ENCODE data around the gene ZFC3H1. TPM values are rescaled to one million over a fixed set of nuclear protein-coding genes. Genes with fewer than 3 reads are reported as not detected.

ZFC3H1 gene
- total and polyA plus RNA-seq, 2 of the 13 experiments (the other 11 are each of a cell fraction or from before 2014, with no cell fraction given) = 17.1 to 38.3 TPM

GRCh38 chr12:71656740-71657139 is 6.9 kb downstream of the ZFC3H1 start:
- FAIRE-seq (no peak), DNase-seq (ENCODE audit: low spot score) (no peak), ATAC-seq (no peak)
- ChIA-PET POLR2A (no interaction called here), CTCF (ENCODE audit: low intra/inter-chr PET ratio, low total read pairs) (no interaction called here)
- 0 out of 2 replicates have a peak overlapping the region, but pooled peaks have one; percentile 6 for H3K4me2 ChIP-seq (ENCODE audit: low read depth, low read length)
- in situ Hi-C loops (cut with HindIII; ENCODE audit: extremely low pct_ligation_motif_present, low pct_unique_long_range_greater_than_20kb) = no loop called here
- peaks cover 37% of the 10 kb centered on the region for H3K4me1 ChIP-seq (ENCODE audit: insufficient read depth, low read length)
- H3K9me3 ChIP-seq (ENCODE audit: low read length) = peaks cover 12% of the 10 kb centered on the region
- no peak overlapping the region for H3K27ac ChIP-seq (ENCODE audit: extremely low read length, insufficient read depth, low read length)
- H3K4me3 ChIP-seq (replicated peaks in 1 of 3; ENCODE audit: insufficient read depth in 1 of 3, low read depth in 2 of 3, low read length in 3 of 3) = no peak overlapping the region
- H3K79me2 ChIP-seq (ENCODE audit: insufficient read depth, low read length) = peaks cover 56% of the 10 kb centered on the region
- BruUV-seq (replicated peaks) = no TSS peak
- intact Hi-C loops (cut with micrococcal nuclease; ENCODE audit: unreplicated experiment) = no loop called here
- TF ChIP-seq RBFOX2 (IDR thresholded peaks at IDR 0.05; ENCODE audit: low read depth, low read length) = 0 out of 2 replicates have a peak, but pooled peaks have one; percentile 24
- TF ChIP-seq ZNF614 (CRISPR knock-in tag; IDR thresholded peaks at IDR 0.05; ENCODE audit: borderline replicate concordance) = no peak
- H4K20me1 ChIP-seq (ENCODE audit: insufficient read depth, low read length) = peaks cover 6% of the 10 kb centered on the region
- H3K9ac ChIP-seq (ENCODE audit: insufficient read depth, low read depth, low read length) = no peak overlapping the region
- WGBS (ENCODE audit: low lambda C conversion rate) = 82% methylated on average over 3 of the region's 3 CpGs
- H3K27me3 ChIP-seq (ENCODE audit: control insufficient read depth in 1 of 2, insufficient read depth in 2 of 2, low read length in 2 of 2) = no peaks in the 10 kb centered on the region
- H2AFZ ChIP-seq (ENCODE audit: low read length) = no peak overlapping the region
- peaks cover 2 to 43% of the 10 kb centered on the region in 2 experiments; a peak in 4 of 5 replicates for H3K36me3 ChIP-seq (replicated peaks in 1 of 2; ENCODE audit: control insufficient read depth in 1 of 2, insufficient read depth in 2 of 2, low read length in 2 of 2)

GRCh38 chr12:71655907-71656306 is 7.7 kb downstream of the ZFC3H1 start:
- Histone ChIP-seq H3K36me3 (replicated peaks in 1 of 2; ENCODE audit: control insufficient read depth in 1 of 2, insufficient read depth in 2 of 2, low read length in 2 of 2) (peaks cover 2 to 51% of the 10 kb centered on the region in 2 experiments; a peak in 4 of 5 replicates), H3K27me3 (ENCODE audit: control insufficient read depth in 1 of 2, insufficient read depth in 2 of 2, low read length in 2 of 2) (no peaks in the 10 kb centered on the region), H3K4me2 (ENCODE audit: low read depth, low read length) (peak overlapping the region; percentile 41), H3K79me2 (ENCODE audit: insufficient read depth, low read length) (peaks cover 58% of the 10 kb centered on the region), H3K4me1 (ENCODE audit: insufficient read depth, low read length) (peaks cover 32% of the 10 kb centered on the region), H3K9ac (ENCODE audit: insufficient read depth, low read depth, low read length) (no peak overlapping the region), H3K9me3 (ENCODE audit: low read length) (peaks cover 12% of the 10 kb centered on the region), H3K27ac (ENCODE audit: extremely low read length, insufficient read depth, low read length) (no peak overlapping the region), H4K20me1 (ENCODE audit: insufficient read depth, low read length) (no peaks in the 10 kb centered on the region), H2AFZ (ENCODE audit: low read length) (no peak overlapping the region), H3K4me3 (replicated peaks in 1 of 3; ENCODE audit: insufficient read depth in 1 of 3, low read depth in 2 of 3, low read length in 3 of 3) (no peak overlapping the region)
- no peak for ATAC-seq
- intact Hi-C loops (cut with micrococcal nuclease; ENCODE audit: unreplicated experiment) (no loop called here), in situ Hi-C loops (cut with HindIII; ENCODE audit: extremely low pct_ligation_motif_present, low pct_unique_long_range_greater_than_20kb) (no loop called here)
- ChIA-PET POLR2A (no interaction called here), CTCF (ENCODE audit: low intra/inter-chr PET ratio, low total read pairs) (no interaction called here)
- no peak for FAIRE-seq
- TF ChIP-seq SAFB2 (CRISPR knock-in tag; IDR thresholded peaks at IDR 0.05; ENCODE audit: borderline replicate concordance, low read depth) = no peak
- TF ChIP-seq GMEB1 (CRISPR knock-in tag; IDR thresholded peaks at IDR 0.05; ENCODE audit: borderline replicate concordance) = no peak
- no peak for TF ChIP-seq MXI1 (IDR thresholded peaks at IDR 0.05; ENCODE audit: borderline replicate concordance, low read depth, low read length)
- TF ChIP-seq TBL1XR1 (IDR thresholded peaks at IDR 0.05; ENCODE audit: borderline replicate concordance, low read length, partially characterized antibody) = no peak
- no peak for TF ChIP-seq PLSCR1 (CRISPR knock-in tag; IDR thresholded peaks at IDR 0.05; ENCODE audit: borderline replicate concordance)
- no peak for TF ChIP-seq ZNF75D (CRISPR knock-in tag; IDR thresholded peaks at IDR 0.05; ENCODE audit: borderline replicate concordance)
- no peak for TF ChIP-seq KLF12 (CRISPR knock-in tag; IDR thresholded peaks at IDR 0.05; ENCODE audit: borderline replicate concordance)
- TF ChIP-seq HDAC1 (CRISPR knock-in tag; IDR thresholded peaks at IDR 0.05) = no peak
- TF ChIP-seq ZNF274 (CRISPR knock-in tag; IDR thresholded peaks at IDR 0.05) = no peak
- no peak for TF ChIP-seq MATR3 (CRISPR knock-in tag; IDR thresholded peaks at IDR 0.05)
- no peak for TF ChIP-seq ZBTB14 (CRISPR knock-in tag; IDR thresholded peaks at IDR 0.05)
- no peak for TF ChIP-seq LCORL (IDR thresholded peaks at IDR 0.05)
- TF ChIP-seq LCORL (CRISPR knock-in tag; IDR thresholded peaks at IDR 0.05) = no peak
- DNase-seq (ENCODE audit: low spot score) = no peak
- 91% methylated on average over 1 of the region's 1 CpG for WGBS (ENCODE audit: low lambda C conversion rate)
- BruUV-seq (replicated peaks) = no TSS peak

All from HepG2 (cell line).